ENCODE data around the gene NMNAT3. TPM values are rescaled to one million over a fixed set of nuclear protein-coding genes. Genes with fewer than 3 reads are reported as not detected.

Gene NMNAT3
- total RNA-seq, 4 donors from 2014 or later, result 10.3 to 16.5 (median 12.6) TPM

GRCh38 chr3:139676632-139677387, 962 bp downstream of the NMNAT3 start:
- H3K4me3 ChIP-seq (replicated peaks in 1 of 3), result peak overlapping the region; percentile 69 to 97 (median 70)
- H3K36me3 ChIP-seq, result no peaks in the 10 kb centered on the region
- TF ChIP-seq CTCF (IDR thresholded peaks at IDR 0.05) (no peak), POLR2A (IDR thresholded peaks at IDR 0.05) (no peak)
- no peaks in the 10 kb centered on the region for H3K27me3 ChIP-seq
- no peak overlapping the region for H3K27ac ChIP-seq
- no peaks in the 10 kb centered on the region for H3K9me3 ChIP-seq
- intact Hi-C loops (cut with DNase I), result no loop called here
- no peak for DNase-seq
- H3K4me1 ChIP-seq, result peaks cover 5 to 7% of the 10 kb centered on the region in 2 donors
- WGBS, 2 donors, result 60% methylated on average over 10 of the region's 10 CpGs

- intact Hi-C loops (cut with DNase I), result no loop called here
- TF ChIP-seq CTCF (IDR thresholded peaks at IDR 0.05) (no peak), POLR2A (IDR thresholded peaks at IDR 0.05) (no peak)
- Histone ChIP-seq H3K36me3 (no peaks in the 10 kb centered on the region), H3K27me3 (no peaks in the 10 kb centered on the region), H3K9me3 (no peaks in the 10 kb centered on the region), H3K4me3 (replicated peaks in 1 of 3) (no peak overlapping the region), H3K4me1 (peaks cover 5 to 7% of the 10 kb centered on the region in 2 donors), H3K27ac (no peak overlapping the region)
- 95 to 100% methylated on average over 1 of the region's 1 CpG for WGBS, 2 donors
- no peak for DNase-seq
Measured at GRCh38 chr3:139676108-139676507, 1.7 kb downstream of the NMNAT3 start.

DNA sequence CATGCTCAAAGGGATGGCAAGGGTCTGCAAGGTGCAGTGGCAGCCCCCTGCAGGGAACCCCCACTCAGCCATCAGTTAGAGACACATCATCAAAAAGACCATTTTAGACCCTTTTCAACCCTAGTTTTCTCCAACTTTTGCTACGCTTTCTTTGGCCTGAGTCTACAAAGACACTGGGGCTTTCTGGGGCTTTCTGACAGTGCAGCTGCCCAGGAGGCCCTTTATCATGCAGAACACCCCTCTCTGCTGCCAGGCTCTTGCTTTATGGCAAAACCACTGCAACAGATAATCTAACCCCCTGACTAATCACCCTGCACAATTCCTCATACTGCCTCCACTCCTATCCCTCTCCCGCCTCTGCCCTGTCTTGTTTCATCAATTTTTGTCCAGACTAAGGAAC, 2.4 kb downstream of the NMNAT3 start:
- Histone ChIP-seq H3K4me1 (peaks cover 5 to 7% of the 10 kb centered on the region in 2 donors), H3K36me3 (no peaks in the 10 kb centered on the region), H3K27me3 (no peaks in the 10 kb centered on the region), H3K9me3 (no peaks in the 10 kb centered on the region), H3K27ac (no peak overlapping the region), H3K4me3 (replicated peaks in 1 of 3) (no peak overlapping the region)
- WGBS, 2 donors, result 96% methylated on average over 2 of the region's 2 CpGs
- no peak for DNase-seq
- intact Hi-C loops (cut with DNase I), result no loop called here
- no peak for TF ChIP-seq POLR2A (IDR thresholded peaks at IDR 0.05)

- 87 to 90% methylated on average over 6 of the region's 6 CpGs for WGBS, 2 donors
- TF ChIP-seq CTCF (IDR thresholded peaks at IDR 0.05) (no peak), POLR2A (IDR thresholded peaks at IDR 0.05) (no peak)
- no peaks in the 10 kb centered on the region for H3K27me3 ChIP-seq
- H3K4me1 ChIP-seq, result peaks cover 5 to 7% of the 10 kb centered on the region in 2 donors
- H3K9me3 ChIP-seq, result no peaks in the 10 kb centered on the region
- DNase-seq, result no peak
- H3K27ac ChIP-seq, result no peak overlapping the region
- H3K36me3 ChIP-seq, result no peaks in the 10 kb centered on the region
- intact Hi-C loops (cut with DNase I), result no loop called here
- H3K4me3 ChIP-seq (replicated peaks in 1 of 3), result no peak overlapping the region
Measured at GRCh38 chr3:139674571-139675260, 3.1 kb downstream of the NMNAT3 start.

DNA sequence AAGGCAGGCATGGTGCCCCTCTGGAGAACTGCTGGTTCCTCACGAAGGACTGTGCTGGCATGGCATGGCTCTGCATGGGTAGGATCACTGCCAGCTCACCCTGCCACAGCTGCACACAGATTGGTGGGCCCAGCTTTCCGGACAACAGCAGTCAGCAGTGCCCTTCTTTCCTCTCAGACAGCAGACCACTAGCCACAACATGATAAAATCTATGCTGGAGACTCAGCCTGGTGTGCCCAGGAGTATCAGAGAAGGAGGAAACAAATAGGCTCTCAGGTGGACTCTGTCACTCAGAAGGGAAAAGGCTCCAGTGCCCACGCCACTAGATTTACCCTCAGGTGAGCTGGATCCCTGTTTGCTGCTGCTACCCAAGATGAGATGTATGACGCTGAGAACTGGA, 4.9 kb downstream of the NMNAT3 start:
- Histone ChIP-seq H3K27ac (no peak overlapping the region), H3K9me3 (no peaks in the 10 kb centered on the region), H3K27me3 (no peaks in the 10 kb centered on the region), H3K36me3 (no peaks in the 10 kb centered on the region), H3K4me3 (replicated peaks in 1 of 3) (no peak overlapping the region), H3K4me1 (peaks cover 5 to 7% of the 10 kb centered on the region in 2 donors)
- intact Hi-C loops (cut with DNase I), result no loop called here
- TF ChIP-seq CTCF (IDR thresholded peaks at IDR 0.05) (no peak), POLR2A (IDR thresholded peaks at IDR 0.05) (no peak)
- 79% methylated on average over 4 of the region's 4 CpGs for WGBS, 2 donors
- DNase-seq, result no peak

Data from thyroid gland (tissue), 4 donors.